ENCODE measurements around the gene TMEM214.

DNA sequence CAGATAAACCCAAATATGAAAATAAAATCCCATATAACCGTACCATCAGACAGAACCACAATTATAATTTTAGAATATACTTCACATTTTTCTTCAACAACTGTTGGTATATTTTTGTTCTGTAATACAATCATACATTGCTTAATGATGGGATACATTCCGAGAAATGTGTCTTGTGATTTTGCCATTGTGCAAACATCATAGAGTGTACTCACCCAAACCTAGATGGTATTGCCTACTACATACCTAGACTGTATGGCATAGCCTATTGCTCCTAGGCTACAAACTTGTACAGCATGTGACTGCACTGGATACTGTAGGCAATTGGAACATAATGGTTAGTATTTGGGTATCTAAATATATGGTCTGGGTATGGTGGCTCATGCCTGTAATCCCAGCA, 31.8 kb upstream of the TMEM214 start:
- TF ChIP-seq GABPA (IDR thresholded peaks at IDR 0.05; ENCODE audit: low read depth) (no peak), POLR2AphosphoS5 (IDR thresholded peaks at IDR 0.05; ENCODE audit: low read depth) (no peak), SPI1 (IDR thresholded peaks at IDR 0.05; ENCODE audit: borderline replicate concordance, low read depth) (no peak)
- TF ChIP-seq, protein P1, sequence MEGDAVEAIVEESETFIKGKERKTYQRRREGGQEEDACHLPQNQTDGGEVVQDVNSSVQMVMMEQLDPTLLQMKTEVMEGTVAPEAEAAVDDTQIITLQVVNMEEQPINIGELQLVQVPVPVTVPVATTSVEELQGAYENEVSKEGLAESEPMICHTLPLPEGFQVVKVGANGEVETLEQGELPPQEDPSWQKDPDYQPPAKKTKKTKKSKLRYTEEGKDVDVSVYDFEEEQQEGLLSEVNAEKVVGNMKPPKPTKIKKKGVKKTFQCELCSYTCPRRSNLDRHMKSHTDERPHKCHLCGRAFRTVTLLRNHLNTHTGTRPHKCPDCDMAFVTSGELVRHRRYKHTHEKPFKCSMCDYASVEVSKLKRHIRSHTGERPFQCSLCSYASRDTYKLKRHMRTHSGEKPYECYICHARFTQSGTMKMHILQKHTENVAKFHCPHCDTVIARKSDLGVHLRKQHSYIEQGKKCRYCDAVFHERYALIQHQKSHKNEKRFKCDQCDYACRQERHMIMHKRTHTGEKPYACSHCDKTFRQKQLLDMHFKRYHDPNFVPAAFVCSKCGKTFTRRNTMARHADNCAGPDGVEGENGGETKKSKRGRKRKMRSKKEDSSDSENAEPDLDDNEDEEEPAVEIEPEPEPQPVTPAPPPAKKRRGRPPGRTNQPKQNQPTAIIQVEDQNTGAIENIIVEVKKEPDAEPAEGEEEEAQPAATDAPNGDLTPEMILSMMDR (IDR thresholded peaks at IDR 0.05; ENCODE audit: insufficient read depth, low read length): no peak
- TF ChIP-seq, protein P2, sequence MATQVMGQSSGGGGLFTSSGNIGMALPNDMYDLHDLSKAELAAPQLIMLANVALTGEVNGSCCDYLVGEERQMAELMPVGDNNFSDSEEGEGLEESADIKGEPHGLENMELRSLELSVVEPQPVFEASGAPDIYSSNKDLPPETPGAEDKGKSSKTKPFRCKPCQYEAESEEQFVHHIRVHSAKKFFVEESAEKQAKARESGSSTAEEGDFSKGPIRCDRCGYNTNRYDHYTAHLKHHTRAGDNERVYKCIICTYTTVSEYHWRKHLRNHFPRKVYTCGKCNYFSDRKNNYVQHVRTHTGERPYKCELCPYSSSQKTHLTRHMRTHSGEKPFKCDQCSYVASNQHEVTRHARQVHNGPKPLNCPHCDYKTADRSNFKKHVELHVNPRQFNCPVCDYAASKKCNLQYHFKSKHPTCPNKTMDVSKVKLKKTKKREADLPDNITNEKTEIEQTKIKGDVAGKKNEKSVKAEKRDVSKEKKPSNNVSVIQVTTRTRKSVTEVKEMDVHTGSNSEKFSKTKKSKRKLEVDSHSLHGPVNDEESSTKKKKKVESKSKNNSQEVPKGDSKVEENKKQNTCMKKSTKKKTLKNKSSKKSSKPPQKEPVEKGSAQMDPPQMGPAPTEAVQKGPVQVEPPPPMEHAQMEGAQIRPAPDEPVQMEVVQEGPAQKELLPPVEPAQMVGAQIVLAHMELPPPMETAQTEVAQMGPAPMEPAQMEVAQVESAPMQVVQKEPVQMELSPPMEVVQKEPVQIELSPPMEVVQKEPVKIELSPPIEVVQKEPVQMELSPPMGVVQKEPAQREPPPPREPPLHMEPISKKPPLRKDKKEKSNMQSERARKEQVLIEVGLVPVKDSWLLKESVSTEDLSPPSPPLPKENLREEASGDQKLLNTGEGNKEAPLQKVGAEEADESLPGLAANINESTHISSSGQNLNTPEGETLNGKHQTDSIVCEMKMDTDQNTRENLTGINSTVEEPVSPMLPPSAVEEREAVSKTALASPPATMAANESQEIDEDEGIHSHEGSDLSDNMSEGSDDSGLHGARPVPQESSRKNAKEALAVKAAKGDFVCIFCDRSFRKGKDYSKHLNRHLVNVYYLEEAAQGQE (IDR thresholded peaks at IDR 0.05; ENCODE audit: insufficient replicate concordance, low read depth): no peak

All from HL-60 (cell line).